WTC11 (cell line): Measurements from ENCODE around the gene VIPR2. TPM values are rescaled to one million over a fixed set of nuclear protein-coding genes. Genes with fewer than 3 reads are reported as not detected.

Experiments
- ATAC-seq: fragments of 200-7000 bp; cut with Tn5 transposase; 2 replicates; pipeline ENCODE4 v1.10.0; 2021; ENCODE audit warnings: mild to moderate bottlenecking, moderate library complexity
- CTCF ChIA-PET: fragments of 300-600 bp; sonication (Branson Sonifier 250); formaldehyde crosslinking; loops from one replicate; lab custom pipeline; 2021; ENCODE audit warnings: antibody characterized with exemption; lab: Charles Lee
- POLR2A ChIA-PET: fragments of 350-600 bp; sonication (Branson Sonifier 250); formaldehyde crosslinking; loops from one replicate; lab custom pipeline; 2021; ENCODE audit warnings: antibody characterized with exemption; lab: Charles Lee
- DNase-seq: peaks from one replicate; pipeline ENCODE4 v3.0.0; 2021; ENCODE audit warnings: low spot score
- H3K27ac Mint-ChIP-seq: 2 replicates; pipeline ENCODE4 v1.8.0; 2021; ENCODE audit warnings: mixed read lengths
- H3K27me3 Mint-ChIP-seq: 2 replicates; pipeline ENCODE4 v1.8.0; 2021; ENCODE audit warnings: low read depth, mild to moderate bottlenecking, moderate library complexity, mixed read lengths
- H3K36me3 Mint-ChIP-seq: 2 replicates; pipeline ENCODE4 v1.8.0; 2021; ENCODE audit warnings: mixed read lengths
- H3K4me1 Mint-ChIP-seq: 2 replicates; pipeline ENCODE4 v1.8.0; 2022; ENCODE audit warnings: mixed read lengths
- H3K4me3 Mint-ChIP-seq: 2 replicates; pipeline ENCODE4 v1.8.0; 2021; ENCODE audit warnings: mild to moderate bottlenecking, moderate library complexity, mixed read lengths
- H3K9me3 Mint-ChIP-seq: 2 replicates; pipeline ENCODE4 v1.8.0; 2021; ENCODE audit warnings: mixed read lengths
- CREB1 ChIP-seq: sonication (generic); formaldehyde crosslinking; IDR thresholded peaks from 2 replicates; pipeline ENCODE4 v1.8.0; 2023; ENCODE audit warnings: mild to moderate bottlenecking, missing genetic modification reagents
- CREM ChIP-seq: sonication (generic); formaldehyde crosslinking; IDR thresholded peaks from 2 replicates; pipeline ENCODE4 v1.8.1; 2022; ENCODE audit warnings: mild to moderate bottlenecking, missing genetic modification reagents, moderate library complexity
- GABPB1 ChIP-seq: sonication (generic); formaldehyde crosslinking; IDR thresholded peaks from 2 replicates; pipeline ENCODE4 v1.8.1; 2023; ENCODE audit warnings: mild to moderate bottlenecking, missing genetic modification reagents
- GRHL2 ChIP-seq: fragments of 250-450 bp; sonication (Bioruptor Pico); IDR thresholded peaks from 2 replicates; pipeline ENCODE4 v1.8.0; 2022; ENCODE audit warnings: mild to moderate bottlenecking, moderate library complexity; ENCODE audit not compliant: insufficient replicate concordance, severe bottlenecking
- IRF2 ChIP-seq: sonication (generic); formaldehyde crosslinking; IDR thresholded peaks from 2 replicates; pipeline ENCODE4 v1.8.0; 2022; ENCODE audit warnings: low read depth, missing genetic modification reagents, borderline replicate concordance
- MXD4 ChIP-seq: fragments of 250-450 bp; sonication (Bioruptor Pico); IDR thresholded peaks from 2 replicates; pipeline ENCODE4 v1.8.0; 2021; ENCODE audit warnings: mild to moderate bottlenecking, moderate library complexity, borderline replicate concordance
- NR1H2 ChIP-seq: sonication (generic); formaldehyde crosslinking; IDR thresholded peaks from 2 replicates; pipeline ENCODE4 v1.9.0; 2021; ENCODE audit warnings: mild to moderate bottlenecking, moderate library complexity, missing genetic modification reagents
- NR3C1 ChIP-seq: sonication (generic); formaldehyde crosslinking; conservative IDR thresholded peaks from 2 replicates; pipeline ENCODE4 v1.8.1; 2023; ENCODE audit warnings: low read depth, mild to moderate bottlenecking, missing genetic modification reagents
- TP53 ChIP-seq: sonication (generic); formaldehyde crosslinking; IDR thresholded peaks from 2 replicates; pipeline ENCODE4 v1.8.1; 2023; ENCODE audit warnings: mild to moderate bottlenecking, missing genetic modification reagents
- ZNF263 ChIP-seq: sonication (generic); formaldehyde crosslinking; IDR thresholded peaks from 2 replicates; pipeline ENCODE4 v1.8.1; 2022; ENCODE audit warnings: low read depth, mild to moderate bottlenecking, moderate library complexity, missing genetic modification reagents
- ZNF317 ChIP-seq: sonication (generic); formaldehyde crosslinking; IDR thresholded peaks from 2 replicates; pipeline ENCODE4 v1.8.1; 2023; ENCODE audit warnings: low read depth, mild to moderate bottlenecking, moderate library complexity, missing genetic modification reagents, borderline replicate concordance
- total RNA-seq: library from RNA; stranded (reverse); gene quantifications from 3 replicates; pipeline ENCODE4 v1.2.3, GENCODE V29; 2021
- TF ChIP-seq, protein P1 (sequence below): sonication (generic); formaldehyde crosslinking; IDR thresholded peaks from 2 replicates; pipeline ENCODE4 v1.8.0; 2023; ENCODE audit warnings: missing genetic modification reagents
- TF ChIP-seq, protein P2 (sequence below): sonication (generic); formaldehyde crosslinking; IDR thresholded peaks from 2 replicates; pipeline ENCODE4 v1.8.1; 2023; ENCODE audit warnings: mild to moderate bottlenecking, missing genetic modification reagents, borderline replicate concordance
- TF ChIP-seq, protein P3 (sequence below): fragments of 250-450 bp; sonication (Bioruptor Pico); IDR thresholded peaks from 2 replicates; pipeline ENCODE4 v2.1.2; 2022; ENCODE audit warnings: mild to moderate bottlenecking, moderate library complexity

VIPR2 gene
- total RNA-seq, 1 experiment from 2014 or later = 7.5 TPM

DNA sequence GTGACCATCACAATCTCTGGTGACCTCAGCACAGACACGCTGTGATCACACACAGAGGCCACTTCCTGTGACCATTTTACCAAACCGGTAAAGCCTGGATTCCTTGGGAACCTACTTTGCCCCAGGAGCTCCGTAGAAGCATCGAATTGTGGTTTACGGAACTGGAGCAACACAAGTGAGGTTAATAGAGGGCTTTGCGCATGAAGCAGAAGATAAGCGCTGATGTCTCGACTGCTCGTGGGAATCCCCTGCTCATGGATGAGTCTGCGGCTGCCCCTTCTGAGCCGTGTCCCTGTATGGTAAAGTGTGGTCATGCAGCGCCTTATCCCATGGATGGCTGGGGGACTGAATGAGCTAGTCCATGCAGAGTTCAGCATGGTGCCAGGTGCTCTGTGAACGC, 53.6 kb downstream of the VIPR2 start:
- no peak for DNase-seq
- Mint-ChIP-seq H3K4me1 (no peaks in the 10 kb centered on the region), H3K9me3 (no peaks in the 10 kb centered on the region), H3K4me3 (no peak overlapping the region), H3K27ac (no peak overlapping the region), H3K36me3 (no peaks in the 10 kb centered on the region), H3K27me3 (no peaks in the 10 kb centered on the region)
- CTCF ChIA-PET = no interaction called here
- ATAC-seq = no peak
- POLR2A ChIA-PET = no interaction called here
- TF ChIP-seq IRF2 (CRISPR knock-in tag) = no peak
- TF ChIP-seq MXD4 (CRISPR knock-in tag) = no peak
- no peak for TF ChIP-seq CREB1
- no peak for TF ChIP-seq GRHL2 (CRISPR knock-in tag)
- TF ChIP-seq, protein P1, sequence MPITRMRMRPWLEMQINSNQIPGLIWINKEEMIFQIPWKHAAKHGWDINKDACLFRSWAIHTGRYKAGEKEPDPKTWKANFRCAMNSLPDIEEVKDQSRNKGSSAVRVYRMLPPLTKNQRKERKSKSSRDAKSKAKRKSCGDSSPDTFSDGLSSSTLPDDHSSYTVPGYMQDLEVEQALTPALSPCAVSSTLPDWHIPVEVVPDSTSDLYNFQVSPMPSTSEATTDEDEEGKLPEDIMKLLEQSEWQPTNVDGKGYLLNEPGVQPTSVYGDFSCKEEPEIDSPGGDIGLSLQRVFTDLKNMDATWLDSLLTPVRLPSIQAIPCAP (CRISPR knock-in tag) = no peak
- TF ChIP-seq CREM (CRISPR knock-in tag) = no peak
- no peak for TF ChIP-seq ZNF263 (CRISPR knock-in tag)
- no peak for TF ChIP-seq GABPB1 (CRISPR knock-in tag)
- TF ChIP-seq NR3C1 = no peak
- TF ChIP-seq, protein P2, sequence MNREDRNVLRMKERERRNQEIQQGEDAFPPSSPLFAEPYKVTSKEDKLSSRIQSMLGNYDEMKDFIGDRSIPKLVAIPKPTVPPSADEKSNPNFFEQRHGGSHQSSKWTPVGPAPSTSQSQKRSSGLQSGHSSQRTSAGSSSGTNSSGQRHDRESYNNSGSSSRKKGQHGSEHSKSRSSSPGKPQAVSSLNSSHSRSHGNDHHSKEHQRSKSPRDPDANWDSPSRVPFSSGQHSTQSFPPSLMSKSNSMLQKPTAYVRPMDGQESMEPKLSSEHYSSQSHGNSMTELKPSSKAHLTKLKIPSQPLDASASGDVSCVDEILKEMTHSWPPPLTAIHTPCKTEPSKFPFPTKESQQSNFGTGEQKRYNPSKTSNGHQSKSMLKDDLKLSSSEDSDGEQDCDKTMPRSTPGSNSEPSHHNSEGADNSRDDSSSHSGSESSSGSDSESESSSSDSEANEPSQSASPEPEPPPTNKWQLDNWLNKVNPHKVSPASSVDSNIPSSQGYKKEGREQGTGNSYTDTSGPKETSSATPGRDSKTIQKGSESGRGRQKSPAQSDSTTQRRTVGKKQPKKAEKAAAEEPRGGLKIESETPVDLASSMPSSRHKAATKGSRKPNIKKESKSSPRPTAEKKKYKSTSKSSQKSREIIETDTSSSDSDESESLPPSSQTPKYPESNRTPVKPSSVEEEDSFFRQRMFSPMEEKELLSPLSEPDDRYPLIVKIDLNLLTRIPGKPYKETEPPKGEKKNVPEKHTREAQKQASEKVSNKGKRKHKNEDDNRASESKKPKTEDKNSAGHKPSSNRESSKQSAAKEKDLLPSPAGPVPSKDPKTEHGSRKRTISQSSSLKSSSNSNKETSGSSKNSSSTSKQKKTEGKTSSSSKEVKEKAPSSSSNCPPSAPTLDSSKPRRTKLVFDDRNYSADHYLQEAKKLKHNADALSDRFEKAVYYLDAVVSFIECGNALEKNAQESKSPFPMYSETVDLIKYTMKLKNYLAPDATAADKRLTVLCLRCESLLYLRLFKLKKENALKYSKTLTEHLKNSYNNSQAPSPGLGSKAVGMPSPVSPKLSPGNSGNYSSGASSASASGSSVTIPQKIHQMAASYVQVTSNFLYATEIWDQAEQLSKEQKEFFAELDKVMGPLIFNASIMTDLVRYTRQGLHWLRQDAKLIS = no peak
- no peak for TF ChIP-seq ZNF317 (CRISPR knock-in tag)
- TF ChIP-seq, protein P3, sequence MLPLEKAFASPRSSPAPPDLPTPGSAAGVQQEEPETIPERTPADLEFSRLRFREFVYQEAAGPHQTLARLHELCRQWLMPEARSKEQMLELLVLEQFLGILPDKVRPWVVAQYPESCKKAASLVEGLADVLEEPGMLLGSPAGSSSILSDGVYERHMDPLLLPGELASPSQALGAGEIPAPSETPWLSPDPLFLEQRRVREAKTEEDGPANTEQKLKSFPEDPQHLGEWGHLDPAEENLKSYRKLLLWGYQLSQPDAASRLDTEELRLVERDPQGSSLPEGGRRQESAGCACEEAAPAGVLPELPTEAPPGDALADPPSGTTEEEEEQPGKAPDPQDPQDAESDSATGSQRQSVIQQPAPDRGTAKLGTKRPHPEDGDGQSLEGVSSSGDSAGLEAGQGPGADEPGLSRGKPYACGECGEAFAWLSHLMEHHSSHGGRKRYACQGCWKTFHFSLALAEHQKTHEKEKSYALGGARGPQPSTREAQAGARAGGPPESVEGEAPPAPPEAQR (CRISPR knock-in tag) = no peak
- no peak for TF ChIP-seq NR1H2 (CRISPR knock-in tag)

DNA sequence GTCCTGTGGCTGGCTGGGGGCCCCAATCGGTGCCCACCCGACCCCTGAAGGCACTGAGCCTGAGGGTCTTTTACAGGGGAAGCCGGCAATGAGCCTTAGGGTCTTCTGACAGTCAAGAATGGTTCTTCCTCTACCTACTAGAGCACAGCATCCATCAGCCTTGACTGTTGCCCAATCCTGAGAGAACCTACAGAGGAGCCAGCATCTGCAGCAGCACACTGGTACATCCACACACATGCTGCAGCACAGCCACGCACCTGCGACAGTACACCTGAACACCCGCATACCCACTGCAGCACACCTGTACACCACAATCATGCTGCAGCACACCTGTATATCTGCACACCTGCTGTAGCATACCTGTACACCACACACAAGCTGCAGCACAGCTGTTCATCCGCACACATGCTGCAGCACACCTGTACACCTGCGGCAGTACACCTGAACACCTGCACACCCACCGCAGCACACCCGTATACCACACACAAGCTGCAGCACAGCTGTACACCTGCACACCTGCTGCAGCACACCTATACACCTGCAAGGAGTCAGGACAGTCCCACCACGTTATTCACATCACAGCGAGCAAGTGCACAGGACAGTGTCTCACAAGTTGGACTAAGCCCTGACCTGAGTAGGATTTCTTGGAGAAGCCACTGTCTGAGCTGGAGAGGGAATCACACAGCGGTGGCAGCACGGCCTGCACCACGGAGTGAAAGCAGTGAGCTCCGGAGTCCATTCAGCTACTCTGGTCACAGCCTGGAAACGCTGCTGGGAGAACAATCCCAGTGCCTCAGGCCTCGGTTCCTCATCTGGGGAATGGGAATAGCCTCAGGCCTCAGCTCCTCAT, 56.4 kb downstream of the VIPR2 start:
- no peak for TF ChIP-seq TP53 (CRISPR knock-in tag)
- TF ChIP-seq, protein P2 = no peak
- TF ChIP-seq, all 79 proteins: peak for 0
- Mint-ChIP-seq H3K27me3 (no peaks in the 10 kb centered on the region), H3K27ac (no peak overlapping the region), H3K4me3 (no peak overlapping the region), H3K36me3 (no peaks in the 10 kb centered on the region), H3K4me1 (no peaks in the 10 kb centered on the region), H3K9me3 (no peaks in the 10 kb centered on the region)
- POLR2A ChIA-PET = no interaction called here
- CTCF ChIA-PET = no interaction called here
- no peak for DNase-seq
- no peak for ATAC-seq
